SK-N-SH (cell line): ENCODE measurements around the gene NCAM2. TPM values are rescaled to one million over a fixed set of nuclear protein-coding genes. Genes with fewer than 3 reads are reported as not detected.
A peak's percentile ranks its signal among the peaks of the same experiment; 100 is the strongest.

Experiments
- CTCF ChIA-PET: fragments of 300-600, 350-600 bp; formaldehyde crosslinking; extraction: SDS; loops from one replicate; lab custom pipeline; 2021; lab: Yijun Ruan, JAX
- POLR2A ChIA-PET: fragments of 350-600 bp; sonication (Branson Sonifier 250); formaldehyde crosslinking; extraction: SDS; loops from one replicate; lab custom pipeline; 2020; ENCODE audit warnings: antibody characterized with exemption, inconsistent platforms; lab: Yijun Ruan, JAX
- DNase-seq: peaks from one replicate; pipeline ENCODE4 v3.0.0; 2012
- H2AFZ ChIP-seq: fragments of 200-600 bp; sonication (generic); 2 replicates; pipeline ENCODE4 v1.8.1; 2016; ENCODE audit warnings: antibody characterized with exemption, mild to moderate bottlenecking, low read depth
- H3F3A ChIP-seq: fragments of 200-600 bp; sonication (generic); replicated peaks from 2 replicates; pipeline ENCODE3; 2016; ENCODE audit warnings: antibody characterized with exemption, mild to moderate bottlenecking; ENCODE audit not compliant: insufficient read depth
- H3K27ac ChIP-seq, 2 experiments: fragments of 200-500 bp in 1 of 2; fragments of 200-600 bp in 1 of 2; sonication (Bioruptor generic) in 1 of 2; sonication (generic), shearing (Covaris generic) in 1 of 2; 2 replicates each; pipeline versions ENCODE4 v1.5.1 to v1.6.1; 2014 to 2016; ENCODE audit warnings: low read depth in 2 of 2, inconsistent platforms in 1 of 2, low read length in 1 of 2, mild to moderate bottlenecking in 1 of 2, mixed read lengths in 1 of 2
- H3K27me3 ChIP-seq: fragments of 200-600 bp; sonication (generic), shearing (Covaris generic); 2 replicates; pipeline ENCODE4 v1.6.1; 2016; ENCODE audit warnings: mixed run types; ENCODE audit not compliant: insufficient read depth
- H3K36me3 ChIP-seq, 2 experiments: fragments of 200-500 bp in 1 of 2; fragments of 200-600 bp in 1 of 2; sonication (Bioruptor generic) in 1 of 2; sonication (generic) in 1 of 2; replicated peaks in 1 of 2; 2 replicates each; pipeline versions ENCODE3 to v1.5.1; 2014 to 2016; ENCODE audit warnings: low read length in 1 of 2, mild to moderate bottlenecking in 1 of 2; ENCODE audit not compliant: insufficient read depth in 2 of 2, control insufficient read depth in 1 of 2
- H3K4me1 ChIP-seq, 2 experiments: fragments of 200-500 bp in 1 of 2; fragments of 200-600 bp in 1 of 2; sonication (Bioruptor generic) in 1 of 2; sonication (generic), shearing (Covaris generic) in 1 of 2; 2 replicates each; pipeline versions ENCODE4 v1.5.1 to v1.6.1; 2014 to 2016; ENCODE audit warnings: low read depth in 1 of 2, low read length in 1 of 2, mixed run types in 1 of 2; ENCODE audit not compliant: insufficient read depth in 2 of 2, control insufficient read depth in 1 of 2
- H3K4me2 ChIP-seq: fragments of 200-600 bp; sonication (generic), shearing (Covaris generic); 2 replicates; pipeline ENCODE4 v1.6.1; 2017; ENCODE audit warnings: mixed run types
- H3K4me3 ChIP-seq, 2 experiments: fragments of 200-500 bp in 1 of 2; fragments of 200-600 bp in 1 of 2; sonication (Bioruptor generic) in 1 of 2; sonication (generic), shearing (Covaris generic) in 1 of 2; 2 replicates each; pipeline versions ENCODE4 v1.5.1 to v1.8.1; 2014 to 2016; ENCODE audit warnings: low read depth in 2 of 2, inconsistent platforms in 1 of 2, low read length in 1 of 2, mild to moderate bottlenecking in 1 of 2, mixed read lengths in 1 of 2, moderate library complexity in 1 of 2
- H3K79me2 ChIP-seq: fragments of 200-600 bp; sonication (generic); 2 replicates; pipeline ENCODE4 v1.8.1; 2017; ENCODE audit warnings: mild to moderate bottlenecking; ENCODE audit not compliant: insufficient read depth
- H3K9ac ChIP-seq: fragments of 200-600 bp; sonication (generic); 2 replicates; pipeline ENCODE4 v1.6.1; 2017; ENCODE audit warnings: mixed run types
- H3K9me2 ChIP-seq: fragments of 200-600 bp; sonication (generic); 2 replicates; pipeline ENCODE4 v1.6.1; 2017; ENCODE audit warnings: mixed run types
- H3K9me3 ChIP-seq: fragments of 200-600 bp; sonication (generic); 2 replicates; pipeline ENCODE4 v1.6.1; 2017; ENCODE audit warnings: mixed run types, mild to moderate bottlenecking, moderate library complexity
- H4K20me1 ChIP-seq: fragments of 200-600 bp; sonication (generic); 2 replicates; pipeline ENCODE4 v1.6.1; 2017; ENCODE audit warnings: mild to moderate bottlenecking, mixed run types; ENCODE audit not compliant: insufficient read depth
- EZH2phosphoT487 ChIP-seq: fragments of 200-600 bp; sonication (generic); IDR thresholded peaks from 2 replicates; pipeline ENCODE4 v1.6.1; 2017; ENCODE audit warnings: low read depth, mixed run types, mild to moderate bottlenecking, antibody characterized with exemption, moderate library complexity, borderline replicate concordance
- FOSL2 ChIP-seq: IDR thresholded peaks from 2 replicates; pipeline ENCODE4 v1.4.0; 2012; ENCODE audit warnings: low read depth, mild to moderate bottlenecking, moderate library complexity, borderline replicate concordance
- RFX5 ChIP-seq: IDR thresholded peaks from 2 replicates; pipeline ENCODE4 v1.6.1; 2012; ENCODE audit warnings: mild to moderate bottlenecking, improper control_type of control experiment, low read length
- SIN3A ChIP-seq: IDR thresholded peaks from 2 replicates; pipeline ENCODE4 v1.6.1; 2012; ENCODE audit warnings: low read depth, mild to moderate bottlenecking, low read length, moderate library complexity, borderline replicate concordance
- TAF1 ChIP-seq: IDR thresholded peaks from 2 replicates; pipeline ENCODE4 v1.6.1; 2012; ENCODE audit warnings: low read depth, mild to moderate bottlenecking, low read length, moderate library complexity, borderline replicate concordance
- WGBS: methylation state at CpG from one replicate; pipeline ENCODE4 v1.1.6; 2017; ENCODE audit warnings: low lambda C conversion rate; 5-methylcytosine and 5-hydroxymethylcytosine counted together
- polyA plus RNA-seq, 3 experiments: library from polyadenylated mRNA; depleted of rRNA; stranded (reverse); fragments of >200 nt; gene quantifications; 2 replicates each; pipeline ENCODE4 v1.2.3, GENCODE V29; 2012
- TF ChIP-seq, protein P1 (sequence below): IDR thresholded peaks from 2 replicates; pipeline ENCODE4; 2012
- TF ChIP-seq, protein P2 (sequence below): fragments of 150-350 bp; IDR thresholded peaks from 2 replicates; pipeline ENCODE4 v1.6.1; 2017; ENCODE audit warnings: antibody characterized with exemption, low read length, low read depth, borderline replicate concordance
- TF ChIP-seq, protein P3 (sequence below): IDR thresholded peaks from 2 replicates; pipeline ENCODE4 v1.4.0; 2012; ENCODE audit warnings: low read depth

NCAM2 gene
- polyA plus RNA-seq, 1 of the 3 experiments (the other 2 are of a cell fraction), result 2.1 TPM

DNA sequence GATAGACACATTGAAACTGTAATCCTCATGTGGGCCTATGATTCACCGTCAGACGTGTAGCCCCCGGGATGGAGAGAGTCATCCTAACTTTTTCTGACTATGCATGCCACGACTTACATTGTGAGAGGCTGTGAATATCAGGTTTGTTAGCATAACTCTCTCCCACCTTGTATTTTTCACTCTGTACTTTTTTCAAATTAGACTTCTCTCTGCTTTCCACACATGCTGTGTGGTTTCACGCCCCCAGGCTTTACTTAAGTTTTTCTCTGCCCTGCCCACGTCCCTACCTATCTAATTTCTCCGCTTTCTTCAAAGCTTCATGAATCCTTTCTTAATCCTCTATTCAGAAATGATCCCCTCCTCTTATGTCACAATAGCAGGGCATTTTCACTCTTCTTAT is 3.4 kb upstream of the NCAM2 start (continued):
- TF ChIP-seq, protein P1, sequence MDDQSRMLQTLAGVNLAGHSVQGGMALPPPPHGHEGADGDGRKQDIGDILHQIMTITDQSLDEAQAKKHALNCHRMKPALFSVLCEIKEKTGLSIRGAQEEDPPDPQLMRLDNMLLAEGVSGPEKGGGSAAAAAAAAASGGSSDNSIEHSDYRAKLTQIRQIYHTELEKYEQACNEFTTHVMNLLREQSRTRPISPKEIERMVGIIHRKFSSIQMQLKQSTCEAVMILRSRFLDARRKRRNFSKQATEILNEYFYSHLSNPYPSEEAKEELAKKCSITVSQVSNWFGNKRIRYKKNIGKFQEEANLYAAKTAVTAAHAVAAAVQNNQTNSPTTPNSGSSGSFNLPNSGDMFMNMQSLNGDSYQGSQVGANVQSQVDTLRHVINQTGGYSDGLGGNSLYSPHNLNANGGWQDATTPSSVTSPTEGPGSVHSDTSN, result no peak
- TF ChIP-seq SIN3A (no peak), EZH2phosphoT487 (no peak), TAF1 (no peak)

DNA sequence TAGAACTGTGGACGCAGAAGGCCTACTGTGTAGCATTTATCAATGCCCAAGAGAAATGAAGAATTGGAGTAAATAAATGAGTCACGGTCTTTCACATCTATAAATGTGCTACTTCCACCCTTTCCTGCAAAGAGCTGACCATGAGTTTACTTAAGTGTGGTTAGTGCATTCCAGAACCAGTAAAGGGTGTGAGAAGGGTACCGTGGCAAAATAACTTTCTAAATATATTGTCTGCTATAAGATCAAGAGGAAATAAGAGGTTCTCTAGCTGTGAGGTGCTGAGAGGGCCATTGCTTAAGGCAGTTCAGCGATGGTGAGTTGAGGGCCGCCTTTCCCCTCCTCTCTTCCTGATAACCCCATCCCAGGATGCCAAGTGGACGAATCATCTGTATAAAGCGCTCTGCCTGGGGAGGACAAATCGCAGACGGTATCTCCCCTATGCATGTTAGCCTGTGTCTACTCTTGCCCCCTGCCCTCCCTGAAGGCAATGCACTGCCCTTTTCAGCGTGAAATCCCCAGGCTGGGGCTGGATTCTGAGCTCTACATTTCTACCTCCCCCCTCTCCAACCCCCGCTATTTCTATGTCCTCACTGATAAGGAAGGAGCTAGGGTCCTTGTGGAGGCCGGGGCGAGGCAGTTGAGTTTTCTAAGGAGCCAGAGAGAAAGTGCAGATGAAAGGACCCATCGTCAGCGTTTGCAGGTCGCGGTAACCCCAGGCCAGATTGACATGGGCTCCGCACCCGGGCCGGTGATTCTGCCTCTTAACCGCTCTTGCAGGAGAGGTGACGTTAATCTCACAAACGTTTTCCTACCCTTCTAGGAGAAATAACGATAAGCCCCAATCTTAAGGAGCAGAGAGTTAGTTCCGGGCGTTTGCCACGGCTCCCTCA is 1.5 kb upstream of the NCAM2 start:
- H3K4me2 ChIP-seq, result peak overlapping the region; percentile 80; the same call in 1 of the 2 replicates
- 82% methylated on average over 26 of the region's 27 CpGs for WGBS
- no peak overlapping the region for H3K4me3 ChIP-seq
- H3K9me2 ChIP-seq, result no peaks in the 10 kb centered on the region
- DNase-seq, result no peak
- H4K20me1 ChIP-seq, result no peaks in the 10 kb centered on the region
- H3K27me3 ChIP-seq, result no peaks in the 10 kb centered on the region
- ChIA-PET CTCF (interaction anchor here (0.6 to 7.9 kb wide), 2 partner anchors 105 to 612 kb away, joined by 3 to 51 read pairs; no protein-coding TSS in a partner anchor), POLR2A (no interaction called here)
- H2AFZ ChIP-seq, result no peak overlapping the region
- H3K9ac ChIP-seq, result no peak overlapping the region
- no peaks in the 10 kb centered on the region for H3K9me3 ChIP-seq
- no peaks in the 10 kb centered on the region for H3K36me3 ChIP-seq
- H3F3A ChIP-seq, result no peaks in the 10 kb centered on the region
- no peak for TF ChIP-seq FOSL2
- TF ChIP-seq, protein P2, sequence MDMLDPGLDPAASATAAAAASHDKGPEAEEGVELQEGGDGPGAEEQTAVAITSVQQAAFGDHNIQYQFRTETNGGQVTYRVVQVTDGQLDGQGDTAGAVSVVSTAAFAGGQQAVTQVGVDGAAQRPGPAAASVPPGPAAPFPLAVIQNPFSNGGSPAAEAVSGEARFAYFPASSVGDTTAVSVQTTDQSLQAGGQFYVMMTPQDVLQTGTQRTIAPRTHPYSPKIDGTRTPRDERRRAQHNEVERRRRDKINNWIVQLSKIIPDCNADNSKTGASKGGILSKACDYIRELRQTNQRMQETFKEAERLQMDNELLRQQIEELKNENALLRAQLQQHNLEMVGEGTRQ, result no peak
- TF ChIP-seq, protein P3, sequence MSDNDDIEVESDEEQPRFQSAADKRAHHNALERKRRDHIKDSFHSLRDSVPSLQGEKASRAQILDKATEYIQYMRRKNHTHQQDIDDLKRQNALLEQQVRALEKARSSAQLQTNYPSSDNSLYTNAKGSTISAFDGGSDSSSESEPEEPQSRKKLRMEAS, result no peak
- H3K27ac ChIP-seq, result no peak overlapping the region
- no peaks in the 10 kb centered on the region for H3K79me2 ChIP-seq
- peaks cover 0 to 7% of the 10 kb centered on the region in 2 experiments; a peak in 2 of 4 replicates for H3K4me1 ChIP-seq

DNA sequence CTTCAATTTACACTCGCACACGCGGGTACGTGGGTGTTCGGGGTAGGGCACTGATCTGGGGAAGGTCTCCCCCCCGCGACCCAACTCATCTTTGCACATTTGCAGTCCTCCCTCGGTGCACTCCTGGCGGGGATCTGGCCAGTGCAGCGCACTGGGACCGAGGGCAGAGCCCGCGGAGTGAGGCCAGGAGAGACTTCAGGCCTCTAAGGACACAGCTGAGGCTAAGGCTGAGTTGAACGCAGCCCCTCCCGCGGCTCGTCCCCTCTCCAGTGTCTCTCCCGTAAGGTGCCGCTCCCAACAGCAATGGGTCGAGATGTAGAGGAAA is 936 bp upstream of the NCAM2 start:
- Histone ChIP-seq H3K36me3 (no peaks in the 10 kb centered on the region), H4K20me1 (no peaks in the 10 kb centered on the region), H3K4me2 (peak overlapping the region; percentile 80), H3K9me3 (no peaks in the 10 kb centered on the region), H3K4me3 (peak overlapping the region; percentile 79 to 95; a peak in 3 of 4 replicates), H2AFZ (no peak overlapping the region), H3K9me2 (no peaks in the 10 kb centered on the region), H3K79me2 (no peaks in the 10 kb centered on the region), H3F3A (no peaks in the 10 kb centered on the region), H3K9ac (no peak overlapping the region), H3K27ac (no peak overlapping the region), H3K4me1 (peaks cover 0 to 7% of the 10 kb centered on the region in 2 experiments; a peak in 2 of 4 replicates), H3K27me3 (no peaks in the 10 kb centered on the region)
- CTCF ChIA-PET, result interaction anchor here (0.6 to 7.9 kb wide), 2 partner anchors 104 to 613 kb away, joined by 3 to 51 read pairs; no protein-coding TSS in a partner anchor
- DNase-seq, result peak; percentile 38
- TF ChIP-seq RFX5, result no peak
- 76% methylated on average over 6 of the region's 20 CpGs for WGBS
- POLR2A ChIA-PET, result no interaction called here
